Measurements from ENCODE around the gene OR6V1.
A peak's percentile ranks its signal among the peaks of the same experiment; 100 is the strongest.

The OR6V1 gene

GRCh38 chr7:143052041-143052440 lies at the start of gene OR6V1:
TSS of gene OR6V1 (plus strand) at chr7:143052341. CDS start at chr7:143052341, 0 bp downstream.
- DNase-seq: no peak

- no peak for DNase-seq
Observed at GRCh38 chr7:143002898-143003297, 49.2 kb upstream of the OR6V1 start.

- DNase-seq: peak; percentile 36
Observed at GRCh38 chr7:143003393-143004051, 48.6 kb upstream of the OR6V1 start.

- no peak for DNase-seq
Observed at GRCh38 chr7:143005632-143006260, 46.4 kb upstream of the OR6V1 start.

- DNase-seq: peak; percentile 58
Observed at GRCh38 chr7:143008007-143008901, 43.9 kb upstream of the OR6V1 start.

- DNase-seq: no peak
Observed at GRCh38 chr7:143012001-143012400, 40.1 kb upstream of the OR6V1 start.

- no peak for DNase-seq
Observed at GRCh38 chr7:143012409-143012808, 39.7 kb upstream of the OR6V1 start.

GRCh38 chr7:143013473-143013872 lies 38.7 kb upstream of the OR6V1 start:
- DNase-seq: no peak

- DNase-seq: peak; percentile 86
Observed at GRCh38 chr7:143013893-143014292, 38.2 kb upstream of the OR6V1 start.

GRCh38 chr7:143015084-143015483 lies 37.1 kb upstream of the OR6V1 start:
- DNase-seq: no peak

- DNase-seq: peak; percentile 64
Observed at GRCh38 chr7:143015926-143016490, 36.1 kb upstream of the OR6V1 start.

GRCh38 chr7:143016996-143017395 lies 35.1 kb upstream of the OR6V1 start:
- DNase-seq: no peak

GRCh38 chr7:143018931-143019330 lies 33.2 kb upstream of the OR6V1 start:
- no peak for DNase-seq

- DNase-seq: no peak
Observed at GRCh38 chr7:143023047-143023446, 29.1 kb upstream of the OR6V1 start.

GRCh38 chr7:143025371-143025770 lies 26.8 kb upstream of the OR6V1 start:
- DNase-seq: no peak

GRCh38 chr7:143027032-143027431 lies 25.1 kb upstream of the OR6V1 start, which contains the start of gene OR9A2:
TSS of gene OR9A2 (minus strand) at chr7:143027132. CDS start at chr7:143027132, 0 bp downstream.
- DNase-seq: no peak

- DNase-seq: no peak
Observed at GRCh38 chr7:143027683-143028082, 24.5 kb upstream of the OR6V1 start.

GRCh38 chr7:143038635-143039034 lies 13.5 kb upstream of the OR6V1 start:
- DNase-seq: no peak

GRCh38 chr7:143040209-143040715 lies 11.9 kb upstream of the OR6V1 start:
- peak; percentile 10 for DNase-seq

- DNase-seq: no peak
Observed at GRCh38 chr7:143041346-143041745, 10.8 kb upstream of the OR6V1 start.

- DNase-seq: peak; percentile 9
Observed at GRCh38 chr7:143042159-143042789, 9.9 kb upstream of the OR6V1 start.

GRCh38 chr7:143042790-143043271 lies 9.3 kb upstream of the OR6V1 start:
- DNase-seq: no peak

All from fibroblast of upper back skin (primary cell).